HUES48 (cell line): Measurements from ENCODE around the gene MPV17L.
"Not testable (repeated sequence)": the region's sequence is repeated elsewhere in the genome, so short reads cannot be mapped to it uniquely, and the experiment has no call there.

Experiments used
- H3K27ac ChIP-seq: one replicate; pipeline ENCODE4 v1.7.0; 2013; ENCODE audit warnings: low read depth, low read length, inconsistent platforms
- H3K27me3 ChIP-seq: 2 replicates; pipeline ENCODE4 v1.6.1; 2013; ENCODE audit warnings: mild to moderate bottlenecking, low read length; ENCODE audit not compliant: control insufficient read depth, insufficient read depth
- H3K36me3 ChIP-seq: 2 replicates; pipeline ENCODE4 v1.6.1; 2013; ENCODE audit warnings: low read length; ENCODE audit not compliant: control insufficient read depth, insufficient read depth
- H3K4me1 ChIP-seq: 2 replicates; pipeline ENCODE4 v1.6.1; 2013; ENCODE audit warnings: mild to moderate bottlenecking, low read length; ENCODE audit not compliant: control insufficient read depth, insufficient read depth
- H3K4me3 ChIP-seq: 2 replicates; pipeline ENCODE4 v1.5.1; 2013; ENCODE audit warnings: mild to moderate bottlenecking, low read depth, low read length
- H3K9ac ChIP-seq: 2 replicates; pipeline ENCODE4 v1.6.1; 2013; ENCODE audit warnings: mild to moderate bottlenecking, low read depth, low read length, moderate library complexity
- H3K9me3 ChIP-seq: 2 replicates; pipeline ENCODE4 v1.6.1; 2013; ENCODE audit warnings: low read length; ENCODE audit not compliant: control insufficient read depth, insufficient read depth

Gene MPV17L

GRCh38 chr16:15451098-15451731, 55.7 kb downstream of the MPV17L start:
- no peaks in the 10 kb centered on the region for H3K27me3 ChIP-seq
- no peak overlapping the region for H3K27ac ChIP-seq
- no peaks in the 10 kb centered on the region for H3K36me3 ChIP-seq
- no peaks in the 10 kb centered on the region for H3K9me3 ChIP-seq
- H3K4me1 ChIP-seq, result no peaks in the 10 kb centered on the region
- H3K9ac ChIP-seq, result no peak overlapping the region
- H3K4me3 ChIP-seq, result no peak overlapping the region

- Histone ChIP-seq H3K36me3 (no peaks in the 10 kb centered on the region), H3K4me1 (no peaks in the 10 kb centered on the region), H3K27me3 (no peaks in the 10 kb centered on the region), H3K4me3 (no peak overlapping the region), H3K27ac (no peak overlapping the region), H3K9me3 (no peaks in the 10 kb centered on the region), H3K9ac (no peak overlapping the region)
These were observed 56.8 kb downstream of the MPV17L start for GRCh38 chr16:15452246-15452855.

GRCh38 chr16:15453296-15453695, 57.7 kb downstream of the MPV17L start:
- H3K4me1 ChIP-seq, H3K27me3 ChIP-seq, H3K36me3 ChIP-seq, H3K27ac ChIP-seq, H3K4me3 ChIP-seq, H3K9ac ChIP-seq, H3K9me3 ChIP-seq: not testable (repeated sequence)

GRCh38 chr16:15454933-15455332, 59.4 kb downstream of the MPV17L start:
- not testable (repeated sequence) for H3K36me3 ChIP-seq, H3K9ac ChIP-seq, H3K4me3 ChIP-seq, H3K27me3 ChIP-seq, H3K9me3 ChIP-seq, H3K27ac ChIP-seq, H3K4me1 ChIP-seq

GRCh38 chr16:15457400-15457799, 61.8 kb downstream of the MPV17L start:
- Histone ChIP-seq H3K27me3 (no peaks in the 10 kb centered on the region), H3K4me3 (no peak overlapping the region), H3K9me3 (no peaks in the 10 kb centered on the region), H3K36me3 (no peaks in the 10 kb centered on the region), H3K4me1 (no peaks in the 10 kb centered on the region), H3K9ac (no peak overlapping the region), H3K27ac (no peak overlapping the region)

GRCh38 chr16:15457958-15458357, 62.4 kb downstream of the MPV17L start:
- Histone ChIP-seq H3K4me1 (no peaks in the 10 kb centered on the region), H3K36me3 (no peaks in the 10 kb centered on the region), H3K9me3 (no peaks in the 10 kb centered on the region), H3K27me3 (no peaks in the 10 kb centered on the region), H3K9ac (no peak overlapping the region), H3K27ac (no peak overlapping the region), H3K4me3 (no peak overlapping the region)

- no peak overlapping the region for H3K9ac ChIP-seq
- H3K27me3 ChIP-seq, result no peaks in the 10 kb centered on the region
- no peaks in the 10 kb centered on the region for H3K4me1 ChIP-seq
- H3K27ac ChIP-seq, result no peak overlapping the region
- no peaks in the 10 kb centered on the region for H3K36me3 ChIP-seq
- no peaks in the 10 kb centered on the region for H3K9me3 ChIP-seq
- H3K4me3 ChIP-seq, result no peak overlapping the region
These were observed 64.2 kb downstream of the MPV17L start for GRCh38 chr16:15459791-15460190.

- no peak overlapping the region for H3K4me3 ChIP-seq
- H3K4me1 ChIP-seq, result no peaks in the 10 kb centered on the region
- H3K27me3 ChIP-seq, result no peaks in the 10 kb centered on the region
- H3K9ac ChIP-seq, result no peak overlapping the region
- H3K36me3 ChIP-seq, result no peaks in the 10 kb centered on the region
- H3K27ac ChIP-seq, result no peak overlapping the region
- no peaks in the 10 kb centered on the region for H3K9me3 ChIP-seq
These were observed 65.0 kb downstream of the MPV17L start for GRCh38 chr16:15460601-15461000.

- Histone ChIP-seq H3K9me3 (no peaks in the 10 kb centered on the region), H3K36me3 (no peaks in the 10 kb centered on the region), H3K4me1 (no peaks in the 10 kb centered on the region), H3K27me3 (no peaks in the 10 kb centered on the region), H3K4me3 (no peak overlapping the region), H3K9ac (no peak overlapping the region), H3K27ac (no peak overlapping the region)
These were observed 65.8 kb downstream of the MPV17L start for GRCh38 chr16:15461376-15461775.
